GM12872 (cell line): ENCODE data around the gene SEC31A.

ENCODE experiments used
- TF ChIP-seq, protein P1 (sequence below): IDR thresholded peaks from 3 replicates; pipeline ENCODE4 v1.5.1; 2011; ENCODE audit warnings: low read depth, mild to moderate bottlenecking, low read length, moderate library complexity; ENCODE audit not compliant: insufficient read depth

The SEC31A gene

DNA sequence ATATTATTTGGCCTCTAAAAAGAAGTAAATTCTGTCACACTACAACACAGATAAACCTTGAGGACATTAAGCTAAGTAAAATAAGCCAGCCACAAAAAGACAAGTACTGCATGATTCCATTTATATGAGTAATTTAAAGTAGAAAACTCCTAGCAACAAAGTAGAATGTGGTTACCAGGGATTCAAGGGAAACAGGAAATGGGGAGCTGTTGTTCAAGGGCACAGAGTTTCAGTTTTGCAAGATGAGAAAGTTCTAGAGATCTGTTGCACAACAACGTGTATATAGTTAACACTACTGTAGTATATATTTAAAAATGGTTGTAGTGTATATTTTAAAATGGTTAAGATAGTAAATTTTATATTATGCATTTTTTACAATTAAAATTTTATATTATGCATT lies 25.4 kb downstream of the SEC31A start:
- TF ChIP-seq, protein P1, sequence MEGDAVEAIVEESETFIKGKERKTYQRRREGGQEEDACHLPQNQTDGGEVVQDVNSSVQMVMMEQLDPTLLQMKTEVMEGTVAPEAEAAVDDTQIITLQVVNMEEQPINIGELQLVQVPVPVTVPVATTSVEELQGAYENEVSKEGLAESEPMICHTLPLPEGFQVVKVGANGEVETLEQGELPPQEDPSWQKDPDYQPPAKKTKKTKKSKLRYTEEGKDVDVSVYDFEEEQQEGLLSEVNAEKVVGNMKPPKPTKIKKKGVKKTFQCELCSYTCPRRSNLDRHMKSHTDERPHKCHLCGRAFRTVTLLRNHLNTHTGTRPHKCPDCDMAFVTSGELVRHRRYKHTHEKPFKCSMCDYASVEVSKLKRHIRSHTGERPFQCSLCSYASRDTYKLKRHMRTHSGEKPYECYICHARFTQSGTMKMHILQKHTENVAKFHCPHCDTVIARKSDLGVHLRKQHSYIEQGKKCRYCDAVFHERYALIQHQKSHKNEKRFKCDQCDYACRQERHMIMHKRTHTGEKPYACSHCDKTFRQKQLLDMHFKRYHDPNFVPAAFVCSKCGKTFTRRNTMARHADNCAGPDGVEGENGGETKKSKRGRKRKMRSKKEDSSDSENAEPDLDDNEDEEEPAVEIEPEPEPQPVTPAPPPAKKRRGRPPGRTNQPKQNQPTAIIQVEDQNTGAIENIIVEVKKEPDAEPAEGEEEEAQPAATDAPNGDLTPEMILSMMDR, result no peak

GRCh38 chr4:82864336-82864979 lies 26.5 kb downstream of the SEC31A start:
- TF ChIP-seq, protein P1, result no peak

DNA sequence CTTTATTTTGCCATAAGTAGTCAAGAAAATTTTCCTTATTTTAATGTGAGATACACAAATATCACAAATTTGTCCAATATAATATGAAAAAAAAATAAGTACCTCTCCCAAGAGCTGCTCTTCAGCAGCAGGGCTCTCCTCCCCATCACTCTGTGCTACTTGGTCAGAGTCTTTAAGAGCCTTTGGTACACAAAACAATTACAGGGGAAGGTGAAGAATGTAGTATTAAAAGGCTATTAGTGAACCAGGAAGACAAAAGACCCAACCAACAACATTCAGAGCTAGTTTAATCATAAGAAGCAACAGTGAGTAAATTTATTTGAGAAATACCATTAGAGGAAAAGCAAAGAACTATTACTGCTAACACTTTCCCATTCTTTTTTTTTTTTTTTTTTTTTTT lies 29.4 kb downstream of the SEC31A start:
- TF ChIP-seq, protein P1, result no peak

GRCh38 chr4:82852751-82853285 lies 38.1 kb downstream of the SEC31A start:
- TF ChIP-seq, protein P1, result no peak

DNA sequence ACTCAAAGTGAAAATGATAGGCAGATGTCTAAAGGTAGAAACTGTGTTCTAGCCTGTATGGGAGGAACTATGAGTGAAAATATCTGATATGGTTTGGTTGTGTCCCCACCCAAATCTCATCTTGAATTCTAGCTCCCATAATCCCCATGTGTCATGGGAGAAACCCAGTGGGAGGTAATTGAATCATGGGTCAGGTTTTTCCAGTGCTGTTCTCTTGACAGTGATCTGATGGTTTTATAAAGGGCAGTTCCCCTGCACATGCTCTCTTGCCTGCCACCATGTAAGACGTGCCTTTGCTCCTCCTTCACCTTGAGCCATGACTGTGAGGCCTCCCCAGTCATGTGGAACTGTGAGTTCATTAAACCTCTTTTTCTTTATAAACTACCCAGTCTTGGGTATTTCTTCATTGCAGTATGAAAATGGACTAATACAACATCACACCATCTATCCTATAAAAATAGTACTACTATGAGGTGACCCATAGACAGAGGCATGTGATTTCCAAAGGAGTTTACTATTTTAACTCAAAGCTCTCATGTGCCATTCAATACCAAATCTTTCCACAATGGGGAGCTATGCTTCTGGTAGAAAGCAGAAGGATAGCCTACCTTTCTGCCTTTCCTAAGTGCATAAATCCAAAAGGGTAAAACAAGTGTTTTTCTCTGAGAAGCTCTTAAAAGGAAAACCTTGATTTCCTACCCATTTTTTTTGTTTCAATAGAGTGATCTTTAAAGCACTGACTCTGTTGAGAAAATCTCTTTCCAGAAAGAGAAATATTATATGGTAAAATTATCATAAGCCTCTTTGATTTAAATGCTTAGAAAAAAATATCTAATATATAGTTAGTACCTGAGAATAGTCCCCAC lies 38.8 kb downstream of the SEC31A start:
- TF ChIP-seq, protein P1, result peak; percentile 54

DNA sequence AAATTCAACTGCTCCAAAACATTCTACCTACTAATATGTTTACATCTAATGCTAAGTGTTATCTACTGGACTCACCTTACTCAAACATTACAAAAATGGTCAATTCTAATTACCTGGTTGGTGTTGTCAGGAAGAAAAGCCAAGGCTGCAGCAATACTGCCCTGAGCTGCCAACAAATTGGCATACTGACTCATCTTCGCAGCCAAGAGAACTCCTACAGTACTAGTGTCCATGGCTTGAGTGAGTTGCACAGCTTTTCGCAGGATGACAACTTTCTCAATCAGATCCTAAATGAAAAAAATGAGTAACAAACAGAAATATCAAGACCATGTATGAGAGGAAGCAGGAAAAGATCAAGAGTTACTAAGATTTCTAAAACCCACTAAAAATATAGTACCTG lies 39.6 kb downstream of the SEC31A start:
- TF ChIP-seq, protein P1, result no peak

GRCh38 chr4:82850684-82851083 lies 40.3 kb downstream of the SEC31A start:
- TF ChIP-seq, protein P1, result no peak
